DOHH2 (cell line): ENCODE results near the gene TAF3.
A peak's percentile ranks its signal among the peaks of the same experiment; 100 is the strongest.

Experiments used
- H3F3A ChIP-seq: fragments of 200-600 bp; sonication (generic), shearing (Covaris generic); 2 replicates; pipeline ENCODE4 v1.6.0; 2016; ENCODE audit warnings: antibody characterized with exemption, mild to moderate bottlenecking; ENCODE audit not compliant: control insufficient read depth, insufficient read depth
- H3K27ac ChIP-seq: fragments of 200-600 bp; sonication (generic); 2 replicates; pipeline ENCODE4 v1.5.1; 2014; ENCODE audit warnings: low read depth, mild to moderate bottlenecking, low read length, moderate library complexity
- H3K27me3 ChIP-seq: fragments of 200-600 bp; sonication (generic); 2 replicates; pipeline ENCODE4 v1.6.1; 2014; ENCODE audit warnings: mild to moderate bottlenecking, low read length, mixed read lengths; ENCODE audit not compliant: control insufficient read depth
- H3K36me3 ChIP-seq: fragments of 200-600 bp; sonication (generic); 2 replicates; pipeline ENCODE4 v1.6.1; 2014; ENCODE audit warnings: mild to moderate bottlenecking, low read length, moderate library complexity, mixed read lengths; ENCODE audit not compliant: control insufficient read depth
- H3K4me1 ChIP-seq: fragments of 200-600 bp; sonication (generic); 2 replicates; pipeline ENCODE4 v1.6.1; 2014; ENCODE audit warnings: mild to moderate bottlenecking, low read length, mixed read lengths; ENCODE audit not compliant: control insufficient read depth
- H3K4me2 ChIP-seq: fragments of 200-600 bp; sonication (generic); 2 replicates; pipeline ENCODE4 v1.6.0; 2014; ENCODE audit warnings: mild to moderate bottlenecking, low read length, moderate library complexity
- H3K4me3 ChIP-seq: fragments of 200-600 bp; sonication (generic); 2 replicates; pipeline ENCODE4 v1.5.1; 2014; ENCODE audit warnings: mild to moderate bottlenecking, low read length, mixed read lengths
- H3K79me2 ChIP-seq: fragments of 200-600 bp; sonication (generic); 2 replicates; pipeline ENCODE4 v1.6.1; 2014; ENCODE audit warnings: mild to moderate bottlenecking, low read length, mixed read lengths; ENCODE audit not compliant: control insufficient read depth
- H3K9me2 ChIP-seq: fragments of 200-600 bp; sonication (generic); replicated peaks from 2 replicates; pipeline ENCODE4 v1.6.1; 2014; ENCODE audit warnings: mild to moderate bottlenecking, low read length, mixed read lengths; ENCODE audit not compliant: control insufficient read depth
- H3K9me3 ChIP-seq: fragments of 200-600 bp; sonication (generic); 2 replicates; pipeline ENCODE4 v1.6.1; 2014; ENCODE audit warnings: antibody characterized with exemption, low read length, mixed read lengths; ENCODE audit not compliant: control insufficient read depth, insufficient read depth
- H4K20me1 ChIP-seq: fragments of 200-600 bp; sonication (generic); 2 replicates; pipeline ENCODE4 v1.6.0; 2014; ENCODE audit warnings: low read depth, mild to moderate bottlenecking, antibody characterized with exemption, low read length, moderate library complexity; ENCODE audit not compliant: control insufficient read depth, insufficient read depth
- CTCF ChIP-seq: fragments of 200-600 bp; sonication (generic); IDR thresholded peaks from one replicate; pipeline ENCODE4 v1.5.1; 2014; ENCODE audit warnings: antibody characterized with exemption, mild to moderate bottlenecking, low read depth, low read length; ENCODE audit not compliant: poor library complexity, severe bottlenecking
- EZH2phosphoT487 ChIP-seq: fragments of 200-600 bp; sonication (generic); IDR thresholded peaks from 2 replicates; pipeline ENCODE4 v1.6.1; 2017; ENCODE audit warnings: borderline replicate concordance, mild to moderate bottlenecking, antibody characterized with exemption, low read length, moderate library complexity, mixed read lengths

TAF3 gene

GRCh38 chr10:8047452-8048280 lies 229.4 kb downstream of the TAF3 start:
- H3K9me3 ChIP-seq = no peaks in the 10 kb centered on the region
- no peak overlapping the region for H3K27ac ChIP-seq
- TF ChIP-seq EZH2phosphoT487 = peak; percentile 44; the same call in 1 of the 2 replicates
- TF ChIP-seq CTCF = no peak
- H3K27me3 ChIP-seq = peaks cover 48% of the 10 kb centered on the region
- H3K4me1 ChIP-seq = no peaks in the 10 kb centered on the region
- no peak overlapping the region for H3K4me2 ChIP-seq
- H3F3A ChIP-seq = no peaks in the 10 kb centered on the region
- H3K36me3 ChIP-seq = no peaks in the 10 kb centered on the region
- no peaks in the 10 kb centered on the region for H3K79me2 ChIP-seq
- no peak overlapping the region for H3K4me3 ChIP-seq
- no peaks in the 10 kb centered on the region for H4K20me1 ChIP-seq
- no peaks in the 10 kb centered on the region for H3K9me2 ChIP-seq

GRCh38 chr10:8048281-8049008 lies 230.1 kb downstream of the TAF3 start:
- Histone ChIP-seq H3K4me3 (no peak overlapping the region), H3K9me3 (no peaks in the 10 kb centered on the region; the same call in 1 of the 2 replicates), H3K9me2 (no peaks in the 10 kb centered on the region), H3F3A (no peaks in the 10 kb centered on the region), H4K20me1 (no peaks in the 10 kb centered on the region), H3K4me2 (no peak overlapping the region), H3K27me3 (peaks cover 48% of the 10 kb centered on the region), H3K4me1 (no peaks in the 10 kb centered on the region), H3K36me3 (no peaks in the 10 kb centered on the region), H3K27ac (no peak overlapping the region), H3K79me2 (no peaks in the 10 kb centered on the region)
- TF ChIP-seq EZH2phosphoT487 (peak; percentile 26; the same call in 1 of the 2 replicates), CTCF (no peak)

- no peaks in the 10 kb centered on the region for H3K9me2 ChIP-seq
- no peaks in the 10 kb centered on the region for H3K36me3 ChIP-seq
- TF ChIP-seq CTCF (no peak), EZH2phosphoT487 (no peak)
- no peaks in the 10 kb centered on the region for H3F3A ChIP-seq
- H3K4me2 ChIP-seq = no peak overlapping the region
- H3K4me3 ChIP-seq = no peak overlapping the region
- H3K4me1 ChIP-seq = no peaks in the 10 kb centered on the region
- no peak overlapping the region for H3K27ac ChIP-seq
- peaks cover 43% of the 10 kb centered on the region for H3K27me3 ChIP-seq
- no peaks in the 10 kb centered on the region for H3K79me2 ChIP-seq
- no peaks in the 10 kb centered on the region; the same call in 1 of the 2 replicates for H3K9me3 ChIP-seq
- H4K20me1 ChIP-seq = no peaks in the 10 kb centered on the region
Measured at GRCh38 chr10:8049045-8049864, 230.9 kb downstream of the TAF3 start.
